ENCODE measurements around the gene LSM14A. TPM values are rescaled to one million over a fixed set of nuclear protein-coding genes. Genes with fewer than 3 reads are reported as not detected.

The LSM14A gene
- total RNA-seq, 1 experiment from 2014 or later = 199 TPM

- no peak overlapping the region; a peak in 1 of 7 replicates for H3K27ac Mint-ChIP-seq
- Histone ChIP-seq H3K23ac (ENCODE audit: insufficient read length, low read depth, low read length) (no peak overlapping the region), H4K20me1 (ENCODE audit: control insufficient read depth, insufficient read depth, insufficient read length) (no peaks in the 10 kb centered on the region)
These were observed 9.8 kb downstream of the LSM14A start for GRCh38 chr19:34182125-34182524.

More at GRCh38 chr19:34182125-34182524, 9.8 kb downstream of the LSM14A start:
- H3K4ac ChIP-seq (ENCODE audit: low read depth, low read length) = no peak overlapping the region
- H3K27me3 Mint-ChIP-seq (ENCODE audit: low read depth) = no peaks in the 10 kb centered on the region
- no peak overlapping the region for H3K4me3 Mint-ChIP-seq
- no peaks in the 10 kb centered on the region for H3K9me3 Mint-ChIP-seq
- H3K14ac ChIP-seq (ENCODE audit: insufficient read depth, low read length) = no peak overlapping the region
- no peaks in the 10 kb centered on the region for H3K23me2 ChIP-seq (ENCODE audit: insufficient read length, low read depth, low read length, poor library complexity, severe bottlenecking)
- H2AK5ac ChIP-seq (ENCODE audit: insufficient read length, low read length) = no peak overlapping the region
- H2BK20ac ChIP-seq (ENCODE audit: low read depth, low read length, poor library complexity, severe bottlenecking) = no peak overlapping the region
- DNase-seq = no peak
- peaks cover 0 to 15% (median 14%) of the 10 kb centered on the region in 3 experiments; a peak in 6 of 7 replicates for H3K36me3 Mint-ChIP-seq (ENCODE audit: insufficient read depth in 1 of 3, low read depth in 3 of 3)
- no peak overlapping the region for H3K9ac ChIP-seq (ENCODE audit: extremely low read depth, insufficient read length, low read length)
- H3K56ac ChIP-seq (ENCODE audit: insufficient read length, low read depth, low read length) = no peak overlapping the region
- H3K4me1 Mint-ChIP-seq = peaks cover 50 to 52% of the 10 kb centered on the region in 2 experiments
- no peak overlapping the region for H3K4me2 ChIP-seq (ENCODE audit: insufficient read depth, insufficient read length, low read length)
- no peak overlapping the region for H4K8ac ChIP-seq (replicated peaks; ENCODE audit: insufficient read length, low read depth, low read length)
- H2BK12ac ChIP-seq (ENCODE audit: insufficient read length, low read depth, low read length) = no peak overlapping the region
- H3K27me3 ChIP-seq (ENCODE audit: insufficient read depth, low read length) = no peaks in the 10 kb centered on the region
- no peak overlapping the region for H4K91ac ChIP-seq (ENCODE audit: insufficient read length, low read depth, low read length)
- H3T11ph ChIP-seq (ENCODE audit: low read length) = no peak overlapping the region
- no peak overlapping the region for H2BK5ac ChIP-seq (ENCODE audit: insufficient read length, low read length)
- no peak overlapping the region for H3K18ac ChIP-seq (ENCODE audit: insufficient read length, low read depth, low read length)
- no peak overlapping the region for H3K27ac ChIP-seq (ENCODE audit: insufficient read length, low read depth, low read length)
- H2BK120ac ChIP-seq (ENCODE audit: low read depth, low read length, poor library complexity, severe bottlenecking) = no peak overlapping the region
- TF ChIP-seq CTCF (conservative IDR thresholded peaks at IDR 0.05) = no peak
- H2AFZ ChIP-seq (ENCODE audit: low read length) = no peak overlapping the region
- H3K79me2 ChIP-seq (ENCODE audit: insufficient read depth, low read length) = peaks cover 69% of the 10 kb centered on the region
- no peaks in the 10 kb centered on the region for H3K9me3 ChIP-seq (ENCODE audit: control insufficient read depth, low read depth, low read length)
- no peak overlapping the region for H4K5ac ChIP-seq (ENCODE audit: insufficient read length, low read depth, low read length)
- H3K4me1 ChIP-seq (ENCODE audit: insufficient read depth, low read length) = no peaks in the 10 kb centered on the region
- H2BK15ac ChIP-seq (ENCODE audit: low read depth, low read length) = no peak overlapping the region
- H3K79me1 ChIP-seq (ENCODE audit: insufficient read depth, low read depth, low read length, poor library complexity, severe bottlenecking) = peaks cover 7% of the 10 kb centered on the region

Measured in H9 (cell line).